Breast epithelium (tissue), 3 donors: ENCODE results near the gene COL18A1.

ENCODE experiments used
- POLR2AphosphoS5 ChIP-seq, 3 donors: sonication (generic); formaldehyde crosslinking; IDR thresholded peaks; one replicate each; pipeline ENCODE4 v1.6.1; 2017; ENCODE audit warnings: antibody characterized with exemption in 3 of 3
- TF ChIP-seq, protein P1 (sequence below), 3 donors: fragments of 450-650 bp; IDR thresholded peaks; one replicate each; pipeline ENCODE4 v1.5.1; 2016 to 2017; ENCODE audit warnings: antibody characterized with exemption in 3 of 3, mild to moderate bottlenecking in 3 of 3, moderate library complexity in 3 of 3

DNA sequence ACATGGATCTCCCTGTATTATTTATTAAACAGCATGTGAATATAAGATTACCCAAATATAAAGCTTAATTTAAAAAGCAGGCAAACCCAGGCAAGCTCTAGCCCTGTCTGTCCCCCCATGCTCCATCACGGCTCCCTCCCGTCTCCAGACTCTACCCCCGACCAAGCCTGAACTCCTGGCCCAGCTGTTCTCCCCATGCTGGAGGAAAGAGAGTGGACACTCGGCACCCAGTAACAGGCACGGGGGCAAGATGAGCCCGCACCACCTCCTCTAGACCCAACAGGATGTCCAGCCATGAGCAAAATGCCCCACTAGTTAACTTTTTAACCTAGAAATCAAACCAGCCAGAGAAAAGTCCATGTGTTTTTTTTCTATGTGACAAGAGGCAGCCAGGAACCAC, 118.0 kb downstream of the COL18A1 start:
- TF ChIP-seq, protein P1, sequence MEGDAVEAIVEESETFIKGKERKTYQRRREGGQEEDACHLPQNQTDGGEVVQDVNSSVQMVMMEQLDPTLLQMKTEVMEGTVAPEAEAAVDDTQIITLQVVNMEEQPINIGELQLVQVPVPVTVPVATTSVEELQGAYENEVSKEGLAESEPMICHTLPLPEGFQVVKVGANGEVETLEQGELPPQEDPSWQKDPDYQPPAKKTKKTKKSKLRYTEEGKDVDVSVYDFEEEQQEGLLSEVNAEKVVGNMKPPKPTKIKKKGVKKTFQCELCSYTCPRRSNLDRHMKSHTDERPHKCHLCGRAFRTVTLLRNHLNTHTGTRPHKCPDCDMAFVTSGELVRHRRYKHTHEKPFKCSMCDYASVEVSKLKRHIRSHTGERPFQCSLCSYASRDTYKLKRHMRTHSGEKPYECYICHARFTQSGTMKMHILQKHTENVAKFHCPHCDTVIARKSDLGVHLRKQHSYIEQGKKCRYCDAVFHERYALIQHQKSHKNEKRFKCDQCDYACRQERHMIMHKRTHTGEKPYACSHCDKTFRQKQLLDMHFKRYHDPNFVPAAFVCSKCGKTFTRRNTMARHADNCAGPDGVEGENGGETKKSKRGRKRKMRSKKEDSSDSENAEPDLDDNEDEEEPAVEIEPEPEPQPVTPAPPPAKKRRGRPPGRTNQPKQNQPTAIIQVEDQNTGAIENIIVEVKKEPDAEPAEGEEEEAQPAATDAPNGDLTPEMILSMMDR (IDR thresholded peaks at IDR 0.05): no peak
- no peak for TF ChIP-seq POLR2AphosphoS5 (IDR thresholded peaks at IDR 0.05)
